HCEC 1CT (cell line): ENCODE measurements around the gene DAB1.

Experiments
- DNase-seq: peaks from one replicate; pipeline ENCODE4 v3.0.0-alpha.2; 2017

Gene DAB1

GRCh38 chr1:57210881-57211280, 213.0 kb downstream of the DAB1 start:
- no peak for DNase-seq

DNA sequence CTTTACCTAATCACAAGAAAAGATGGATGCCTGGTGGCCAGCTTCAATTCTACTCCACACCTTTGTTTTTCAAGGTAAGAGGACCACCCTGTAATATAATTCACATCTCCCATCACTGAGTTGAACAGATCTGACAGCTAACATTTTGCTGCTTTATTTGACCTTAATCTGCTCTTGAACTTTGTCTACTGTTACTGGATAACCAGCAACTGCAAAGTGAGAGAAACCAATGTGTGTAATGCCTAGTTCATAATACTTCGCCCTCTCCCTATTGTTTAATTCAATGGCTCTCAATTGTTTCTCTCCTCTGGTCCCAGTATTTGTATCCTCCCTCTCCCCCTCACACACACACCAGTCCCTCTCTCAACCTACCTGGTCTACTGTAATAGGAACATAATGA, 214.4 kb downstream of the DAB1 start:
- DNase-seq: no peak

DNA sequence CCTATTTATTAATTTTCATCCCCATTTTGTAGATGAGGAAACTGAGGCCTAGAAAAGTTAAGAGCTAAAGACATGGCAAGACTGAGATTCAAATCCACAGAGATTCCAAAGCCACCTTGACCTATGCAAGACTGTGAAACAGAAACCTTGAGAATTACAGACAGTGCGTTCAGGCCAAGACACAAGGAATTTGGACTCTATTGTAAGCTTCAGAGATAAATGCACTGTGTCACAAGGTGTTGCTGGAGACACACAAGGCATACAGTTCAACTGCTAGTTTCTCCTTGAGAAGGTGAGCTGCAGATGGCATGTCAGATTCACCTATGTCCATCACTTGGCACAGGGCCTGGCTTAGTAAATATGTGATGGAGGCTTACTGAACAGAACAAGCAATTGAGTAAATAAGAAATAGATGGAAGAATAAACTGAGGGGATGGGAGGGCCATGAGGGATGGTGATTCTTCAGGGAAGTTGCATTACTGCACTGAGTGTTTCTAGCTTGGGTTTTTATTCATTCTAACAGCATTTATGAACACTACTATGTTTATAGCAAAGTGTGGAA, 215.0 kb downstream of the DAB1 start:
- DNase-seq: no peak

DNA sequence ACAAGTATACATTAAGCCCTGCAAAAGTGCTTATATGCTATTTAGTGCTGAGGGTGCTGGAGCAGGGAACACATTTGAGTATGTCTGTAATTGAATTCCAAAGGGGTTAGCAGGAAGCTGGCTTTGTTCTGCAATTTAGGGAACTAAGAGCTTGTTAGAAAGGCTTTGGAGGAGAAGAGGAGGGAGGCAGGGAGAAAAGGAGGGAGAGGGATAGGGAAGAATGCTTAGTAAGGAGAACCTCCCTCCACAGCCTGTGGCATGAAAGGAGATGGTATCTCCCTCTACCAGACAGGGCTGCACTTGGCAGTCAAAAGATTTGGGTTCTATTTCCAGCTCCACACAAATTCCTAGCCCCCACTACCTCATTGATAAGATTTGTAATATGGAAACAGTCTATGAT, 217.8 kb downstream of the DAB1 start:
- no peak for DNase-seq

DNA sequence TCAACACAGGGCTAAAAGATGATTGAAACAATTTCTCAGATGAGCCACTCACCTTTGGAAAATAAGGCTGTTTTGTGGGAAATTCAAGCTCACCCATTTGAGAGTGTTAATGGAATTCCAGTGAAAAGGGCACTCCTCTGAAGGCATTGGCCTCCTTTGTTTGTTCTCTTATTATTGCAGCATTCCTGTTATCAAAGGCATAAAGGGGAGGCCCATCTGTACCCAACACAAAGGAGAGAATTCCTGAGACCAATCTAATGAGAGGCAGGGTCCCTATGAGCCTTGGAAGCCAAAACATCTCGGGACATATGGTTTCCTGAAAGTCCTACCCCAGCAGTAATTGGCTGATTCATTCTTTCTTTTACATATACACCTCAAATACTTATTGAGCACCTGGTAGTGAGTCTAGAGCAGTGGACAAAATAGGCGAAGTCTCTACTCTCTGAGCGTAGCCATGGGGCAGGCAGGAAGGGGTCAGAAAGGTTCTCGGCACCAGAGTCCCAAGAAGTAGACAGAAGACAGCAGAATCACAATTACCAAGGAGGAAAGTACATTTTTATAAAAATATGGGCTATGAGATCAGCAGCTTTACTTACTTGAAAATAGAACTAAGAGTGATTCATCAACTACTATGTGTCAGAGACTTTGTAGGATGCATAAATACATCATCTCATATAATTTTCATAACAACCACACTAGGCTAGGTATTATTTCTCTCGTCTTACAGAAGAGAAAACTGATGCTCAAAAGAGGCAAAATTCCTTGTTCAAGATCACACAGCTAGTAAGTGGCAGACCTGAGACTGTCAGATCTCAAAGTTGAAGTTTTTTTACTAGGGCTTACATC, 218.7 kb downstream of the DAB1 start:
- DNase-seq: no peak

DNA sequence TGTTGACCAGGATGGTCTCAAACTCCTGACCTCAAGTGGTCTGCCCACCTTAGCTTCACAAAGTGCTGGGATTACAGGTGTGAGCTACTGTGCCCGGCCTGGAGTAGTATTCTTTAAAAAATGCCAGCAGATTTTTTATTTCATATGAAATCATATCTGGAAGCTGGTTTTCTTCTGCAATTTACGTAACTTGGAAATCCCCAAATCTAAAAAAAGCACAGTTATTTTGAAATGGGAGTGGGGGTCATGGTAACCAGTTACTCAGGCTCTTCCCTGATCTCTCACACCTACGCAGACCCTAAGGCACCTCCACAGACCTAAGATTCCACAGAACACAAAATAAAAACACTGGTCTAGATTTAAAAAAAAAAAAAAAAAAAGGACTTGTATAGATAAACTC, 219.8 kb downstream of the DAB1 start:
- DNase-seq: no peak

DNA sequence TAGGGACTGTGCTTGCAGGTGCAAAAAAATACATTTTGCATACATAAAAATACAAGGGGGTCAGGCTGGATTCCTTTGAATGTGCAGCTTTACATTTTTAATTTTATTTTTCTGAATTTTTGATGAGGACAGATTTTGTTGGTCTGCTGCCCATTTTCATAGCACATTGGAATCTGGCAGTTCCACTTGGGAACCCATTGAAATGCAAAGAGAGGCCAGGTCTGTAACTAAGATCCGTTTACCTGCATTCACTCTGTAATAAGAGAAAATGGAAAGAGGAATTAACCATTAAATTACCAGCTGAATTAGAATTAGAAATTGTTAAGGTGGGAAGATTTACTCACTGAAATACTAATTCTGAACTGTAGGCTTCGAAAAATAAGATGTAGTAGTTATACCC, 221.6 kb downstream of the DAB1 start:
- DNase-seq: no peak

- no peak for DNase-seq
These were observed 224.9 kb downstream of the DAB1 start for GRCh38 chr1:57198912-57199311.

- DNase-seq: no peak
These were observed 228.4 kb downstream of the DAB1 start for GRCh38 chr1:57195436-57195941.

DNA sequence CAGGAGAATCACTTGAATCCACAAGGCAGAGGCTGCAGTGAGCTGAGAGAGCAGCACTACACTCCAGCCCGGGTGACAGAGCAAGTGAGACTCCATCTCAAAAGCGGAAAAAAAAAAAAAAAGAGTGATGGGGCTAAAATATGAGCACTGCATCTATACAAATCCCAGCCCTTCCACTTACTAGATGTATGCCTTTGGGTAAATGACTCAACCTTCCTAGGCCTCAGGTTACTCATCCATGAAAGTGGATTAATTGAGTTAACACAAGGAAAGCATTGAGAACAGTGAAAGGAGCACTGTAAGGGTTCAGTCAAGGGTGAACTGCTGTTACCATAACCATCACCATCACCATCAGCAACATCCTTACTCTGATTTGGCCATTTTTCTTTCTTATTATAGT, 231.6 kb downstream of the DAB1 start:
- DNase-seq: no peak

DNA sequence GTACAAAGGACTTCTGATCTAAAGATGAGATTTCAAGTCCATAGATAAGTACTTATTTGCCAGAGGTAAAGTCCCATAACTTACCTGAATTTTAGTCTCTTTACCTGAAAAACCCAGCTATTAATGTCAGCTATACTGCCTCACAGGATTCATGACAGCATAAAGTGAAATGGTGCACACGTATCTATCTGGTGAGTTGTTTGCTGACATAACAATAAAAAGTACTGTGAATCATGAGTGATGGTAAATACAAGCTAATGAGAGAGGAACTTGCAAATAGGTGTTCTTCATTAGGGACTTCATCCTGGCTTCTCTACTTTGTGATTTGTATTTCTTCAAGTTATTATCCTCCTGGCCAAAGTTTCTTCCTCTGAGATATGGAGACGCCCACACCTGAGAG, 233.0 kb downstream of the DAB1 start:
- DNase-seq: no peak

- no peak for DNase-seq
These were observed 235.7 kb downstream of the DAB1 start for GRCh38 chr1:57188168-57188567.

- DNase-seq: no peak
These were observed 237.4 kb downstream of the DAB1 start for GRCh38 chr1:57186455-57186854.

DNA sequence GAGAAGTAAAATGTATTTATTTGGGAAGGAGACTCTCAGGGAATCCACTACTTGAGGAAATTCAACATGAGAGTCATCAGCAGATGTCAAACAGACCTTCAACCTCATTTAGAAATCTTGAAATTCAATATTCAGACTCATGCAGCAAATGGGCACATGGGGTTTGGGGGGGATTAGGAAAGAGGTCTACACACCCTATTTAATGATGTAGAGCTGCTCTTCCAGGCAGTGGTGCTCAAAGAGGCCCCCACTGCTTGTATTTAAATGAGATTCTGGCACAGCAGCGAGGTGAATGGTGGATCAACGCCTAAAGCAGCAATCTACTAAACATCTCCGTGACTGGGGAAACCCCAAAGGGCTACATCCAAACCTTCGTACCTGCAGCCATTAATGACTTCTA, 244.9 kb downstream of the DAB1 start:
- no peak for DNase-seq

GRCh38 chr1:57175506-57175905, 248.4 kb downstream of the DAB1 start:
- DNase-seq: no peak

DNA sequence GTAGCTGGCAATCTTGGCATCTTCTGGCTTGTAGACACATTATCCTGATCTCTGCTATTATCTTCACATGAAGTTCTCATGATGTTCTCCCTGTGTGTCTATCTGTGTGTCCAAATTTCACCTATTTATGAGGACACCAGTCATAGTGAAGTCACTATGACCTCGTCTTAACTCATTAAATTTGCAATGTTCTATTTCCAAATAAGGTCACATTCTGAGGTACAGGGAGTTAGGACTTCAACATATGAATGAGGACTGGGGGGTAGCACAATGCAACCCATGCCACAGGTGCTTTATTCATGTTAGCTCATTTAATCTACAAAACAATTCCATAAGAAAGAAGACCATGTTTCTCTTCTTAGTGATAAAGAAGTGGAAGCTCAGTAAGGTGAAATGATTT, 251.8 kb downstream of the DAB1 start:
- no peak for DNase-seq

- DNase-seq: no peak
These were observed 255.9 kb downstream of the DAB1 start for GRCh38 chr1:57167997-57168396.

DNA sequence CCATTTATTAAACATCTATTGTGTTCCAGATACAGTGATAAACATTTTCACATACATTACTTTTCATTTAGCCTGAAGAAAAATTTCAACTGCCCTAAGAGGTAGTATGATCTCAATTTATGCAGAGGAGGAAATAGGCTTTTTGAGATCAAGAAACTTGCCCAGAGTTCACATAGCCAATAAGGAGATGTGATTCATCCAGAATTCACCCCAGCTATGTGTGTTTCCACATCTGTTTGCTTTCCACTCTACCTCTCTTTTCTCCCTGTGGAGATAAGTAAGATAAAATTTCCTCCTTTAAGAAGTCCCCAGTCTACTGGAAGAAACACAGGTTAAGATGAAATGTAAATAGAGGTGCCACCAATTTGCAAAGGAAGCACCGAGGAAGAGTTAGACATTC, 258.3 kb downstream of the DAB1 start:
- DNase-seq: no peak

DNA sequence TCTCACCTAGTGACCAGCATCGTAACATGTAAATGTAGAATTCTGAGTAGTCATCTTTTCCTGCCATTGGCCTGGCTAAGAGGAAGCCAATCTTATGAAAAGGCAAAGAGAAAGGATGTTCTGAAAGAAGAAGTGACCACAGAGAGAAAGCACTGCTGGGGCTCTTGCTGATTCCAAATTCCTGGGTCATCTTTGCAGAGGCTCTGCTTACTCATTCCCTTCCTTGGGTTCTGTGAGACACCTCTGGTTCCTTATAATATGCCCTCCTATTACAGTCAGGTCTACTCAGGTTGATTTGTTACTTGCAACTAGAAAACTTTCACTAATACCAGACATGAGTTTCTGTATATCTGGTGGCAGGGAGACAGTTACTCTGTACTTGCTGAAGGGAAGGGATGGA, 259.3 kb downstream of the DAB1 start:
- no peak for DNase-seq

- DNase-seq: no peak
These were observed 260.1 kb downstream of the DAB1 start for GRCh38 chr1:57163789-57164188.

DNA sequence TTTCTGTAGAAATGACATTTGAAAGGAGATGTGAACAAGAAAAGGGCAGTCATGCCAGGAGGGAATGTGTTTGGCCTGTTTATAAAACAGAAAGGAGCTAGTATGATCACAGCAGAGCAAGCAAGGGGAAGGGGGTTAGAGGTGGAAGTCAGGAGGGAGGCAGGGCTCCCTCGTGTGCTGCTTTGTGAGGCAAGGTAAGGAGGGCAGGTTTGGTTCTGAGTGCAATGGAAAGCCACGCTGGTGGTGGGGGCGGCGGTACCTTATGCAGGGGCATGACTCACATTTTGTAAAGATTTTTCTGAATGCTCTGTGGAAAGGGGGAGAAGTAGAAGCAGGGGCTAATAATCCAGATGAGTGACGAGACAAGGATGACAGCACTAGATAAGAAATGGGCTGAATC, 260.5 kb downstream of the DAB1 start:
- DNase-seq: no peak

- no peak for DNase-seq
These were observed 261.1 kb downstream of the DAB1 start for GRCh38 chr1:57162607-57163261.

DNA sequence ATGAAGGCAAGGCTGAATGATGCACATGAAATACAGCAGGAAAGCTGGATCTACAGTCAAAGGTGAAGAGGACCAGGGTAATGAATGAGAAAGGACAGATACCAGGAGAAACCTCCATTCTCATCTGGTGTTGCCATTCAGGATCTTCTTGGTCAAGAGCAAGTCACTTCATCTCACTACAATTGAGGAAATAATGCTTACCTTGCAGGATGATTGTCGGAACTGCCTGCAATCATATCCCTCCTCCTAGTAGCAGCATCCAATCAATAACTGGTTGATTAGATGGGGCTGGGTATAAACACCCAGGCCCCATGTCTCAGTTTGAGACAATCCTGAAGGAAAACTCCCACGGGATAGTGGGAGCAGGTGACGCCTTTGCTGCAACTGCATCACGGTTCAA, 263.3 kb downstream of the DAB1 start:
- DNase-seq: no peak

GRCh38 chr1:57158604-57158998, 265.3 kb downstream of the DAB1 start:
- DNase-seq: no peak
